Measurements from ENCODE around the gene VSIG8. TPM values are rescaled to one million over a fixed set of nuclear protein-coding genes. Genes with fewer than 3 reads are reported as not detected.

VSIG8 gene
- total RNA-seq, 1 experiment from 2014 or later: not detected

- H3K9me3 ChIP-seq (ENCODE audit: control insufficient read depth in 1 of 2, insufficient read depth in 1 of 2, low read depth in 1 of 2, low read length in 2 of 2): no peaks in the 10 kb centered on the region; a peak in 1 of 4 replicates
- CTCF ChIA-PET: interaction anchor here (0.8 to 1.7 kb wide), 3 partner anchors 10 to 106 kb away, joined by 3 to 21 read pairs (median 4); no protein-coding TSS in a partner anchor
- RAD21 ChIA-PET (ENCODE audit: low non-redundant PET in 1 of 2, low total read pairs in 2 of 2, uncharacterized antibody in 2 of 2, unreplicated experiment in 2 of 2): interaction anchor here in 1 of 2 experiments (1.0 kb wide), 1 partner anchor 107 kb away, joined by 3 read pairs; no protein-coding TSS in a partner anchor
- no peak overlapping the region for H2AFZ ChIP-seq (ENCODE audit: low read depth, low read length, poor library complexity, severe bottlenecking)
- POLR2A ChIA-PET: interaction anchor here (1.0 to 1.6 kb wide), 3 partner anchors 11 to 15 kb away, joined by 3 to 7 read pairs (median 3); no protein-coding TSS in a partner anchor
- intact Hi-C loops (cut with micrococcal nuclease): no loop called here
- H4K20me1 ChIP-seq (ENCODE audit: insufficient read depth): no peaks in the 10 kb centered on the region
- BruUV-seq (replicated peaks): no TSS peak
- H3K36me3 ChIP-seq (ENCODE audit: control insufficient read depth in 1 of 2, insufficient read depth in 2 of 2, low read length in 2 of 2): no peaks in the 10 kb centered on the region
- H3K4me1 ChIP-seq (ENCODE audit: control insufficient read depth in 1 of 2, insufficient read depth in 2 of 2, low read length in 2 of 2): peaks cover 19% of the 10 kb centered on the region in 2 experiments
- no peak overlapping the region for H3K27ac ChIP-seq (ENCODE audit: low read depth, low read length)
- H3K4me3 ChIP-seq (replicated peaks in 1 of 2; ENCODE audit: low read depth in 1 of 2, low read length in 2 of 2): peak overlapping the region in 1 of 2 experiments; percentile 34; a peak in 1 of 4 replicates
- peak overlapping the region; percentile 58; the same call in 1 of the 2 replicates for H3K9ac ChIP-seq (ENCODE audit: low read length)
- H3K79me2 ChIP-seq (ENCODE audit: insufficient read depth, low read length): no peaks in the 10 kb centered on the region
- H3K4me2 ChIP-seq (ENCODE audit: low read length): peak overlapping the region; percentile 64
- DNase-seq (ENCODE audit: low read depth, low spot score): no peak
- TF ChIP-seq SRF (IDR thresholded peaks at IDR 0.05; ENCODE audit: low read depth) (no peak), EGR1 (IDR thresholded peaks at IDR 0.05; ENCODE audit: low read depth) (no peak), YY1 (IDR thresholded peaks at IDR 0.05; ENCODE audit: extremely low read depth, insufficient replicate concordance, low read depth, low read length) (no peak), POLR2A (IDR thresholded peaks at IDR 0.05; ENCODE audit: borderline replicate concordance, extremely low read depth, insufficient read depth, insufficient read length) (no peak), SP1 (IDR thresholded peaks at IDR 0.05; ENCODE audit: low read depth) (no peak), SIN3A (IDR thresholded peaks at IDR 0.05; ENCODE audit: low read depth) (no peak), REST (IDR thresholded peaks at IDR 0.05; ENCODE audit: low read depth) (no peak), ATF3 (IDR thresholded peaks at IDR 0.05) (no peak), CTCF (IDR thresholded peaks at IDR 0.05 in 2 of 3, conservative IDR thresholded peaks at IDR 0.05 in 1 of 3; ENCODE audit: borderline replicate concordance in 1 of 3, insufficient read depth in 1 of 3, low read depth in 2 of 3, low read length in 2 of 3) (no peak), ZBTB33 (IDR thresholded peaks at IDR 0.05; ENCODE audit: extremely low read depth, insufficient replicate concordance, low read length) (no peak), RAD21 (IDR thresholded peaks at IDR 0.05; ENCODE audit: low read depth) (no peak), ZNF274 (IDR thresholded peaks at IDR 0.05; ENCODE audit: low read depth, low read length) (no peak), FOSL1 (IDR thresholded peaks at IDR 0.05; ENCODE audit: low read depth) (no peak), EZH2phosphoT487 (IDR thresholded peaks at IDR 0.05; ENCODE audit: borderline replicate concordance) (no peak), JUND (IDR thresholded peaks at IDR 0.05) (no peak), ELF1 (IDR thresholded peaks at IDR 0.05; ENCODE audit: borderline replicate concordance, low read depth) (no peak), MAX (IDR thresholded peaks at IDR 0.05) (no peak), TCF7L2 (IDR thresholded peaks at IDR 0.05; ENCODE audit: borderline replicate concordance, extremely low read depth, insufficient read depth, insufficient read length) (no peak), ZFX (IDR thresholded peaks at IDR 0.05) (no peak), CBX3 (IDR thresholded peaks at IDR 0.05; ENCODE audit: low read depth) (no peak)
- no peaks in the 10 kb centered on the region for H3K27me3 ChIP-seq (ENCODE audit: insufficient read depth, low read length)
- no peak for ATAC-seq
- no peaks in the 10 kb centered on the region for H3K9me2 ChIP-seq (ENCODE audit: insufficient read depth)
Observed at GRCh38 chr1:159900755-159901360, 38.4 kb upstream of the VSIG8 start.
